Neutrophil (primary cell): ENCODE data around the gene ADCY9.

Source experiments
- H3K27ac ChIP-seq: fragments of 200-600 bp; sonication (generic); 2 replicates; pipeline ENCODE4 v1.5.1; 2016; ENCODE audit warnings: mild to moderate bottlenecking, moderate library complexity
- H3K27me3 ChIP-seq: fragments of 200-600 bp; sonication (generic); 2 replicates; pipeline ENCODE4 v1.6.0; 2016; ENCODE audit warnings: mild to moderate bottlenecking
- H3K36me3 ChIP-seq: fragments of 200-600 bp; sonication (generic); 2 replicates; pipeline ENCODE4 v1.5.1; 2017
- H3K4me1 ChIP-seq, 2 experiments: fragments of 200-600 bp in 1 of 2; sonication (generic) in 1 of 2; 1 replicate in 1 of 2; 2 replicates in 1 of 2; pipeline versions ENCODE4 v1.5.1 to v1.6.1; 2013 to 2016; ENCODE audit warnings: low read depth in 1 of 2, low read length in 1 of 2, mild to moderate bottlenecking in 1 of 2, moderate library complexity in 1 of 2; ENCODE audit not compliant: control insufficient read depth in 1 of 2, insufficient read depth in 1 of 2
- H3K4me3 ChIP-seq, 2 experiments: fragments of 200-600 bp in 1 of 2; sonication (generic) in 1 of 2; 1 replicate in 1 of 2; 2 replicates in 1 of 2; pipeline ENCODE4 v1.5.1; 2013 to 2016; ENCODE audit warnings: low read depth in 1 of 2, low read length in 1 of 2, mild to moderate bottlenecking in 1 of 2, moderate library complexity in 1 of 2
- H3K9me3 ChIP-seq: fragments of 200-600 bp; sonication (generic); 2 replicates; pipeline ENCODE4 v1.5.1; 2016
- CTCF ChIP-seq: fragments of 200-600 bp; sonication (generic); IDR thresholded peaks from 2 replicates; pipeline ENCODE4 v1.5.1; 2016; ENCODE audit warnings: antibody characterized with exemption

ADCY9 gene

GRCh38 chr16:4115949-4116318 lies 308 bp downstream of the ADCY9 start:
- peak overlapping the region; percentile 25 to 53 for H3K4me3 ChIP-seq
- H3K27me3 ChIP-seq = peaks cover 60% of the 10 kb centered on the region
- no peaks in the 10 kb centered on the region for H3K9me3 ChIP-seq
- no peak overlapping the region for H3K27ac ChIP-seq
- no peaks in the 10 kb centered on the region for H3K36me3 ChIP-seq
- peaks cover 7 to 11% of the 10 kb centered on the region in 2 experiments for H3K4me1 ChIP-seq
- TF ChIP-seq CTCF = no peak

GRCh38 chr16:4115209-4115948 lies 863 bp downstream of the ADCY9 start:
- peak overlapping the region; percentile 25 to 53 for H3K4me3 ChIP-seq
- H3K9me3 ChIP-seq = no peaks in the 10 kb centered on the region
- no peaks in the 10 kb centered on the region for H3K36me3 ChIP-seq
- peaks cover 60% of the 10 kb centered on the region for H3K27me3 ChIP-seq
- H3K27ac ChIP-seq = no peak overlapping the region
- peaks cover 7 to 11% of the 10 kb centered on the region in 2 experiments for H3K4me1 ChIP-seq
- no peak for TF ChIP-seq CTCF

GRCh38 chr16:4114257-4115208 lies 1.7 kb downstream of the ADCY9 start:
- Histone ChIP-seq H3K27ac (no peak overlapping the region), H3K4me3 (no peak overlapping the region), H3K27me3 (peaks cover 52% of the 10 kb centered on the region), H3K4me1 (peaks cover 7 to 11% of the 10 kb centered on the region in 2 experiments), H3K9me3 (no peaks in the 10 kb centered on the region), H3K36me3 (no peaks in the 10 kb centered on the region)
- TF ChIP-seq CTCF = no peak

GRCh38 chr16:4113358-4114256 lies 2.6 kb downstream of the ADCY9 start:
- peaks cover 7 to 11% of the 10 kb centered on the region in 2 experiments for H3K4me1 ChIP-seq
- no peak overlapping the region for H3K27ac ChIP-seq
- H3K27me3 ChIP-seq = peaks cover 44% of the 10 kb centered on the region
- no peak for TF ChIP-seq CTCF
- no peaks in the 10 kb centered on the region for H3K36me3 ChIP-seq
- H3K4me3 ChIP-seq = no peak overlapping the region
- H3K9me3 ChIP-seq = no peaks in the 10 kb centered on the region
